ENCODE results near the gene BORA. TPM values are rescaled to one million over a fixed set of nuclear protein-coding genes. Genes with fewer than 3 reads are reported as not detected.

Gene BORA
- total and polyA plus RNA-seq, 2 experiments from 2014 or later: 12.0 to 23.9 TPM

GRCh38 chr13:72751220-72751619 lies 23.5 kb downstream of the BORA start:
- no peak overlapping the region for H3K4me3 Mint-ChIP-seq
- no peak for ATAC-seq
- H2AFZ ChIP-seq: no peak overlapping the region
- no peak overlapping the region for H3K4me2 ChIP-seq
- H3K9me3 Mint-ChIP-seq: no peaks in the 10 kb centered on the region
- no peak overlapping the region for H3K27ac ChIP-seq (ENCODE audit: low read depth)
- H3K9me2 ChIP-seq (ENCODE audit: insufficient read depth): no peaks in the 10 kb centered on the region
- no peaks in the 10 kb centered on the region for H3F3A ChIP-seq (replicated peaks; ENCODE audit: low read depth)
- peaks cover 34% of the 10 kb centered on the region for H3K36me3 ChIP-seq (ENCODE audit: insufficient read depth)
- H3K36me3 Mint-ChIP-seq (ENCODE audit: low read depth): peaks cover 64% of the 10 kb centered on the region
- no peak for DNase-seq (ENCODE audit: low spot score)
- no peaks in the 10 kb centered on the region for H3K4me1 ChIP-seq (ENCODE audit: insufficient read depth)
- H3K27ac Mint-ChIP-seq: no peak overlapping the region
- no peaks in the 10 kb centered on the region for H3K79me2 ChIP-seq (replicated peaks; ENCODE audit: insufficient read depth)
- no peaks in the 10 kb centered on the region for H3K4me1 Mint-ChIP-seq
- no peaks in the 10 kb centered on the region for H3K27me3 Mint-ChIP-seq (ENCODE audit: insufficient read depth, low read depth, poor library complexity)
- H3K4me3 ChIP-seq: no peak overlapping the region
- H3K27me3 ChIP-seq (ENCODE audit: insufficient read depth): no peaks in the 10 kb centered on the region
- 0 out of 2 replicates have a peak, but pooled peaks cover 5% of the 10 kb centered on the region for H4K20me1 ChIP-seq (replicated peaks; ENCODE audit: insufficient read depth)
- TF ChIP-seq EZH2phosphoT487 (IDR thresholded peaks at IDR 0.05; ENCODE audit: unreplicated experiment) (no peak), JUNB (IDR thresholded peaks at IDR 0.05; ENCODE audit: unreplicated experiment) (no peak), STAT1 (IDR thresholded peaks at IDR 0.05; ENCODE audit: unreplicated experiment) (no peak), CREB1 (CRISPR knock-in tag; IDR thresholded peaks at IDR 0.05; ENCODE audit: low read depth) (no peak), ZNF331 (CRISPR knock-in tag; IDR thresholded peaks at IDR 0.05; ENCODE audit: low read depth) (no peak), ETS1 (IDR thresholded peaks at IDR 0.05) (no peak), CTCF (conservative IDR thresholded peaks at IDR 0.05; ENCODE audit: low read depth in 2 of 2) (no peak), ZNF462 (CRISPR knock-in tag; IDR thresholded peaks at IDR 0.05) (no peak), REST (IDR thresholded peaks at IDR 0.05; ENCODE audit: unreplicated experiment) (no peak), POLR2AphosphoS5 (IDR thresholded peaks at IDR 0.05; ENCODE audit: low read depth) (no peak), EZH2 (IDR thresholded peaks at IDR 0.05; ENCODE audit: low read depth, unreplicated experiment) (no peak)
